Pulmonary artery endothelial cell (primary cell): ENCODE data around the gene EIF4G3. TPM values are rescaled to one million over a fixed set of nuclear protein-coding genes. Genes with fewer than 3 reads are reported as not detected.
A peak's percentile ranks its signal among the peaks of the same experiment; 100 is the strongest.
"Not testable (repeated sequence)": the region's sequence is repeated elsewhere in the genome, so short reads cannot be mapped to it uniquely, and the experiment has no call there.

Experiments
- DNase-seq: peaks from one replicate; pipeline ENCODE4 v3.0.0-alpha.2; 2011; ENCODE audit warnings: low read depth, low spot score
- total RNA-seq: library from RNA; depleted of rRNA; stranded (reverse); fragments of >200 nt; gene quantifications from 2 replicates; pipeline ENCODE4 v1.2.3, GENCODE V29; 2014

EIF4G3 gene, protein sequence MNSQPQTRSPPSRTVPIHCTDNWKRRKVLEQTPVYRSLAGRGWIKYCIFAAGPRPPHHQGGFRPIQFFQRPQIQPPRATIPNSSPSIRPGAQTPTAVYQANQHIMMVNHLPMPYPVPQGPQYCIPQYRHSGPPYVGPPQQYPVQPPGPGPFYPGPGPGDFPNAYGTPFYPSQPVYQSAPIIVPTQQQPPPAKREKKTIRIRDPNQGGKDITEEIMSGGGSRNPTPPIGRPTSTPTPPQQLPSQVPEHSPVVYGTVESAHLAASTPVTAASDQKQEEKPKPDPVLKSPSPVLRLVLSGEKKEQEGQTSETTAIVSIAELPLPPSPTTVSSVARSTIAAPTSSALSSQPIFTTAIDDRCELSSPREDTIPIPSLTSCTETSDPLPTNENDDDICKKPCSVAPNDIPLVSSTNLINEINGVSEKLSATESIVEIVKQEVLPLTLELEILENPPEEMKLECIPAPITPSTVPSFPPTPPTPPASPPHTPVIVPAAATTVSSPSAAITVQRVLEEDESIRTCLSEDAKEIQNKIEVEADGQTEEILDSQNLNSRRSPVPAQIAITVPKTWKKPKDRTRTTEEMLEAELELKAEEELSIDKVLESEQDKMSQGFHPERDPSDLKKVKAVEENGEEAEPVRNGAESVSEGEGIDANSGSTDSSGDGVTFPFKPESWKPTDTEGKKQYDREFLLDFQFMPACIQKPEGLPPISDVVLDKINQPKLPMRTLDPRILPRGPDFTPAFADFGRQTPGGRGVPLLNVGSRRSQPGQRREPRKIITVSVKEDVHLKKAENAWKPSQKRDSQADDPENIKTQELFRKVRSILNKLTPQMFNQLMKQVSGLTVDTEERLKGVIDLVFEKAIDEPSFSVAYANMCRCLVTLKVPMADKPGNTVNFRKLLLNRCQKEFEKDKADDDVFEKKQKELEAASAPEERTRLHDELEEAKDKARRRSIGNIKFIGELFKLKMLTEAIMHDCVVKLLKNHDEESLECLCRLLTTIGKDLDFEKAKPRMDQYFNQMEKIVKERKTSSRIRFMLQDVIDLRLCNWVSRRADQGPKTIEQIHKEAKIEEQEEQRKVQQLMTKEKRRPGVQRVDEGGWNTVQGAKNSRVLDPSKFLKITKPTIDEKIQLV (N-terminal part only)
- 30.7 and 35.5 TPM in 2 replicates for total RNA-seq

DNA sequence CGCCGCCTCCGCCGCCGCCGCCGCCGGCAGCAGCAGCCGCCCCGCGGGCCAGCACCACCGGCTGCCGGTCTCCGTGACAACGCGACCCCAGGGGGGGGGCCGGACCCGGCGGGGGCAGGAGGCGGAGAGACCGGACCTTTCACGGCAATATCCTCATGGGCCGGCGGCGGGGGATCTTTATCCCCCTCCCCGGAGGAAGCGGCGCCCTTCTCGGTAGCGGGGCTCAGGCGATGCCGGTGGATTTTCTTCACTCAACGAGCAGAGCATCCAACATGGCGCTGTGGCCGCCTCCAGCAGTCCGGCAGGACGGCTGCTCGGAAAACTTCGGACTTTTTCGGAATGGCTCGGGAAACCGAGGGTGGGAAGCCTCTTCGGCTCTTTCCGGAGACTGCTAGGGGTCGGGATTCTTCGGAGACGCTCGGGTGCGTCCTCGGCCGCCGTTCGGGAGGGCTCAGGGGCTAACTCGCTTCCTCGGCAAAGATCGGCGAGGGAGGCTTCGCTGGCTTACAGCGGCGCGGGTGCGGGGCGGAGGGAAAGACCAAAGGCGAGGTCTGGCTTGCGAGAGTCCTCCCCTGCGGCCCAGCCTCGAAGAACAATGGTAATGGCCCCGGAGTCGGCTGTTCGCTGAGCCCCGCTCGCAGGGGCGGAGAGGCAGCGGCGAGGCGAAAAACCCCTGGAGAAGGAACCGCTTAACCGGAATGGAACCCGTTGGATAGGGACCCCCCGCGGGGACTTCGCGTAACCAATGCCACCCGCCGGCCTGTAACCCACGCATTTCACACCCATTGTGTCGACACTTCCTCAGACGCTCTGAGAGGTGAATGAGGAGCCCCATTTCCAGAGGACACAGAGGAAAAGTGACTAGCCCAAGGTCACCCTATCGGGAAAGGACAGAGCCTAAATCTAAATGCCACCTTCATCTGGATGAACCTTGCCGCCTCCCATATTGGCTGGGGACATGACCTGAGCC, at the start of gene EIF4G3:
Gene EIF4G3, minus strand, starts transcription at position 312 of the 970 bp plus-strand sequence. CDS start 174,155 bp downstream, outside the sequence.
- DNase-seq = peak; percentile 83

DNA sequence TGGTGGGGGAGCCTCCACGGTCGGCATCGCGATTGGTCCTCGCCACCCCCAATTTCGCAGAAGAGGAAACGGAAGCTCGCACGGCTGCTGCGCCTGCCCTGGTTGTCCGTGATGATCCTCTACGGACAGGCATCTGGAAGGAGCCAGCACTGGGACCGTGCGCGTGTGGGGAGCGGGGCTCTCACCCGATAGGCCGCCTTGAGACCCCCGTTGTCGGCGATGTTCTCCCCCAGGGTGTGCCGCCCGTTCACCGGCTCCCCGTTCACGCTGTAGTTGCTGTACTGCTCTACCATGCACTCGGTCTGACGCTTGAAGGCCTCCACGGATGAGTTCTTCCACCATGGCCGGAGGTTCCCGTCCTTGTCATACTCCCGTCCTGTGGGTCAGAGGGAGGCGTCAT, 48.4 kb upstream of the EIF4G3 start:
- DNase-seq = no peak

DNA sequence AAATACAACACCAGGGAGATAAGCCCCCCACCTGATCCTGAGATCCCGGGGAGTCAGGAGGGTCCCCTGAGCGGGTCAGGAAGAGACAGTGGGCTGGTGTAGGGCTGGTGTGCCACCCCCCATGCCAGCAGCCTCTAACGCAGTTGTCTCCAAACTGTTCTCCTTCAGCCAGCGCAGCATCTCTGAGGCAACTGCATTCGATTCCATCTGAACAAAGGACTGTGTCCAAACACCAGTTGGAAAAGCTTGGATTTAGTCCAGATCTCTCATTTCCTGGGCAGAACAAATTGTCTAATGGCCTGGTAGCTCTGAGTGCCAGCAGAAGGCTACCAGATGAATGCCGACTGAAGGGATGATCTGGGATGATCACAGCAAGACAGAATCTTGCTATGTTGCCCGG, 44.1 kb upstream of the EIF4G3 start:
- DNase-seq = peak; percentile 19

DNA sequence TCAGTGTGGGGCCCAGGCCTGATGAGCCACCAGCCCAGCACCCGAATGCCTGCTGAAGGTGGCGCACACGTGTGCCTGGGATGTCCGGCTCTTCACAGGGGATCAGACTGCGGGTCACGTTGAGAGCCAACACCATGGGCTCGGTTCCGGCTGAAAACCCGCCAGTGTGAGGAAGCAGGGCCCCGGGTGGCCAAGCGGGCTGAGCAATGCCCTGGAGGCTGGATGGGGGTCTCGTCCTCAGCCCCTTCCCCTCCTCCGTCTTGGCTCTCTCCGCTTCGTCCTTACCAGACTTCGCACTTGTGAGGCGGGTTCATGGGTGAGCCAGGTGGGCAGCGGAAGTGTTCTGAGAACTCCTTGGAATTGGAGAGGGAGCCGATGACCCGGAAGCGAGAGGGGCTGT, 43.0 kb upstream of the EIF4G3 start:
- no peak for DNase-seq

DNA sequence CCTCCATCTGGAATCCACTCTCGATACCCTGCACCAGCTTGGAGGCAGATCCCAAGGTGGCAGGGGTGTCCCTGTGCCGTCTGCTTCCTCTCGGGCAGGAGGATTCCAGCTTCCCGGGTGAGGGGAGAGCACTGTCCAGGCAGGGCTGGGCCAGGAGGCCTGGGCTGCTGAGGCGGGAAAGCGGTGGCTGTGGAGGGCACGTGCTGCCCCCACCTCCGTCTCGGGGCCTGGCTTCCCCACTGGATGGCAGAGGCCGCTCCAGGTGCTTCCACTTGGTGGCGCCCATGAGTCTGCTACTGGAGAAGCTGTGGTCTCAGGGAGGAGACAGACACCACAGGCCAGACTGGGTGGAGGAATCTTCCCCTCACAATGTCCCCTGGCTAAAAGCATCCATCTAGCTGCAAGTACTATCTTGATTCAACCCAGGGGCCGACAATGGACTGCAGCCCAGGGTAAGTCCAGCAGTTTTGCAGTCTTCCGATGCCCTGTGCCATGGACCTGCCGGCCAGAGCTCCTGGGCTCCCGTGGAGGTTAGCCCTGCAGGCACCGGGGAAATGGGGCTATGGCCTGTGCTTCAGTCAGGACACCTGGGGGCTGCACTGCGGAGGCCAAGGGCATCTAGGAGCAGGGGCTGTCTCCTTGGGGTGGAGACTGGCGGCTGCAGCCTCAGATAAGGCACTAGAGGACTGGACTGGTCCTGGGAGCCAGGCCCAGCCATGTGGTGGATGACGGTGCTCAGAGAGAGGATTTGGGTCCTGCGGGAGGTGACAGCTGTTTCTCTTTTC, 41.3 kb upstream of the EIF4G3 start:
- no peak for DNase-seq

DNA sequence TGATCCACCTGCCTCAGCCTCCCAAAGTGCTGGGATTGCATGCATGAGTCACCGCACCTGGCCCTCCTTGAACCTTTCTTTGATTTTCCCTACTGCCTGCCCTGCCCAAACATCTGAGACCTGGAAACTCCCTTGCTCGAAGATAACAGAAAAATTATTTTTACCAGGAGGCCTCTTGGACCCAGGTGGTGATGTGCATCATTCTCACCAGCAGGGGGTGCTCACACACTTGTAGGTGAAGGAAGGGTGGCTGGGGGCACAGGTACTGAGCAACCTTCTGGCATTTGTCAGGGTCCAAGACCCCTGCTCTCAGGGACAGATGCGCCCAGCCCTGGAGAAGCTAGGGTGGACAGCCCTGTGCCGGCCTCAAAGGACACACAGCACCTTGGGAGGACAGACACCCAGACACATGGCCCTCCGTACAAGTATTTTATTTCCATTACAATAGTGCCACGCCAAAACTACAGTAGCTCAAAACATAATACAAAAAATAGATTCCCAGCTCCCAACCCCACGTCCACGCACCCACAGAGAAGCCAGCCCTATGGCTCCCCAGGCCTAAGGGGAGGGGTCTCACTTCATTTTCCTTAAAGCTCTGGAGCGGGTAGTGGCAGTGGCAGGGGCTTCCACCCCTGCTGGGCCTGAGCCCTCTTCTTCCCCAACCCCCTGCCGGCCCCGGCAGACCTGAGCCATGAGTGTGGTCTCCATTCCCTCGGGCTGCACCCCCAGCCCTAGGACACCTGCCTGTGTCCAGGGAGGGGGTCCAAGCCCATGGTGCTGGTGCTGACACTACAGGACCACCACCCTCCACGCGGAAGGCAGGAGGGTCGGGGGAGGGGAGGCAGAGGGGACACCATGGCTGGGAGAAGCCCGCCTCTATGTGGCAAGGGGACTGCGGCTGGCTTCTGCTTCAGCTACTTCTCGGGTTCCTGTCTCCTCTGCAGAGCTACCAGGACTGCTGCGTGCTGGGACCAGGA, 40.4 kb upstream of the EIF4G3 start:
- no peak for DNase-seq

DNA sequence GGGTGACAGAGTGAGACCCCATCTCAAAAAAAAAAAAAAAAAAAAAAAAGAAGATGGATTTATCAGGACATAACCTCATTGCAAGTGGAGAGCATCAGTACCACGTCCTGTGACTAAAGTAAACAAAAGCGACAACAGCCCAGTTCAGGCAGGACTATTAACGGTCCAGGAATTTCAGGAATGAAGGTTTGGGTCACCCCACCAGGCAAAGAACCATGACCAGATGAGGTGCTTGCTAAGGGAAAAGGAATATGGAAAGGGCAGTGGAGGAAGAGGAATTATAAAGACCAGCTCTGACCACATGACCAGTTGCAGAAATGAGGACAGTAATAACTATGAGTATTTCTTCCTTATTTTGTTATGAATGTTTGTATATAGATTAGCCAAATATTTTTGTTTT, 35.4 kb upstream of the EIF4G3 start:
- no peak for DNase-seq

DNA sequence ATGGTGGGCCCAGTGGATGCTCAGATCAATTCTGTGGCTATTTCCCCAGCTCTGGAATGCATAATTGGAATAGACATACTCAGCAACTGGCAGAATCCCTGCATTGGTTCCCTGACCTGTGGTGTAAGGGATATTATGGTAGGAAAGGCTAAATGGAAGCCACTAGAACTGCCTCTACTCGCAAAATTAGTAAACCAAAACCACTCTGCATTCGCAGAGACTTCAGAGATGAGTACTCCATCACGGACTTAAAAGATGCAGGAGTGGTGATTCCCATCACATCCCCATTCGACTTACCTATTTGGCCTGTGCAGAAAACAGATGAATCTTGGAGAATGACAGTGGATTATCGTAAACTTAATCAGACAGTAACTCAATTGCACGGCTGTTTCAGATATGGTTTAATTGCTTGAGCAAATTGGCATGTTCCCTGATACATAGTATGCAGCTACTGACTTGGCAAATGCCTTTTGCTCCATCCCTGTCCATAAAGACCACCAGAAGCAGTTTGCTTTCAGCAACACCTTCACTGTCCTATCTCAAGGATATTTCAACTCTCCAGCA, 31.5 kb upstream of the EIF4G3 start:
- not testable (repeated sequence) for DNase-seq

DNA sequence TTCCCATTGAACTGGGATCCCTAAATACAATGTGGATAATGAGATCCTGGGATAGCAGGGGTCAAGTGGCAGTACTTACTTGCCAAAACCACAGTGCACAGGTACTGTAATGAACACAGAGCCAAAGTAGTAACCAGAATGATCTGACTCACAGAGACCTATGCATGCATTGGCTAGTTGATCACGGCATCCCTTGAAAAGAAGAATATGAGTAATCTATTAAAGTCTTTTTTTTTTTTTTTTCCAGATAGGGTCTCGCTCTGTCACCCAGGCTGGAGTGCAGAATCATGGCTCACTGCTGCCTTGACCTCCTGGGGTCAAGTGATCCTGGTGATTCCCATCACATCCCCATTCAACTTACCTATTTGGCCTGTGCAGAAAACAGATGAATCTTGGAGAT, 29.4 kb upstream of the EIF4G3 start:
- DNase-seq = no peak

DNA sequence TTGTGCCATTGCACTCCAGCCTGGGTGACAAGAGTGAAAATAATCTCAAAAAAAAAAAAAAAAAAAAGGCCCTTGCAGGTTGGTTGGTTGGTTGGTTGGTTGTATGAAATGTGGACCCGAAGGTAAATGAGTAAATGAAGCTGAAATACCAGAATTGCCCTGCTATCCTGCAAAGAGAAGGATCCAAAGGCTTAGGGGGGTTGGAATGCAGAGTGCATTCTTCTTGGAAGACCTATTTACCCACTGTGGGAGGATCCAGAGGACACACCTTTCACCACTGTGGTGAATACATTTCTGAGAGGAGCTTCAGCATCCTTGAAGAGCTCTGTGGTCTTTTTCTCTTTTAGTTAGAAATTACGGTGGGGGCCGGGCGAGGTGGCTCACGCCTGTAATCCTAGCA, 28.7 kb upstream of the EIF4G3 start:
- DNase-seq = no peak

DNA sequence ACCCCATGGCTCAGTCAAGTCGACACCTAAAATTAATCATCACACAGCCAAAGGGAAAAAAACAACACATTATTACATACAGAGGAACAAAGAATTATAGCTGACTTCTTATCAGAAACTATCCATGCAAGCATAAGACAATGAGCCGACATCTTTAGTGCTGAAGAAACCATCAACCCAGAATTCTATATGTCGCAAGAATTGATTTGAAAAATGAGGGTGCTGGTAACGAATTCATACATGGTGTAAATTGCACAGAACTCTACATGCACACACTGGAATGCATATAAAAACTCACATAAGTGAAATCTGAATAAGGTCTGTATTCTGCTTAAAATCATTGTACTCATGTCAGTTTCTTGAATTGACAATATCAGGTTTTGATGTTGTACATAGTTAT, 25.0 kb upstream of the EIF4G3 start:
- no peak for DNase-seq

DNA sequence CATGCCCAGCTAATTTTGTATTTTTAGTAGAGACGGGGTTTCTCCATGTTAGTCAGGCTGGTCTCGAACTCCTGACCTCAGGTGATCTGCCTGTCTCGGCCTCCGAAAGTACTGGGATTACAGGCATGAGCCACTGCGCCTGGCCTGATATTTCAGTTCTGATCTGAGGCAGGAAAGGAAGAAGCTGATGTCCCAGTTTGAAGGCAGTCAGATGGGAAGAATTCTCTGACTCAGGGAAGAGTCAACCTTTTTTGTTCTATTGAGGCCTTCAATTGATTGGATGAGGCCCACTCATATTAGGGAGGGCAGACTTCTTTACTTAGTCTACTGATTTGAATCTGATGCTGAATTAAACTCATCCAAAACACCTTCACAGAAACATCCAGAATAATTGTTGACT, 24.5 kb upstream of the EIF4G3 start:
- not testable (repeated sequence) for DNase-seq

DNA sequence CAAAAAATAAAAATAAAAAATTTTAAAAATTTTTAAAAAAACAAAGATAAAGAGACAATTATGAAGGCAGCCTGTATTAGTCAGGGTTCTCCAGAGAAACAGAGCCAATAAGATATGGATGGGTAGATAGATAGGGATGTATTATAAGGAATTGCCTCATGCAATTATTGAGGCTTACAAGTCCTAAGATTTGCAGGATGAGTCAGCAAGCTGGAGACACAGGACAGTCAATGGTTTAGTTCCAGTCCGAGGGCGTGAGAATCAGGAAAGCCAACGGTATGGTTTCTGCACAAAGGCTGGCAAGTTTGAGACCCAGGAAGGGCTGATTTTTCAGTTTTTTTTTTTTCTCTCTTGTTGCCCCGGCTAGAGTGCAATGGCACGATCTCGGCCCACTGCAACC, 24.1 kb upstream of the EIF4G3 start:
- DNase-seq = no peak

DNA sequence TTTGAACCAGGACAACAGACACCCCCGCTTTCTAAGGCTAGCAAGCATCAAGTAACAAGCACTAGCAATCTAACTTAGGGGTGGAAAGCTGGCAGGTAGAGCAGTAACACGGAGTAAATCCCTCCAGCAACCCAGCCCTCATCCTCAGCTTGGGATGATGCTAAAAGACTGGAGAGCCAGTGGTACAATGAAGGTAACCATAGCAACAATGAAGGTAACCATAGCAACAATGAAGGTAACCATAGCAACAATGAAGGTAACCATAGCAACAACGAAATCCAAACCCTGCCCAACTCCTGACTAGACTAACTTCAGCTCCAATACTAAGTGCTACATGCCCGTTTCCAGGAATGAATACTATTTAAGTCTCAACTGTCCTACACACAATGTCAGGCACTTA, 22.2 kb upstream of the EIF4G3 start:
- no peak for DNase-seq

DNA sequence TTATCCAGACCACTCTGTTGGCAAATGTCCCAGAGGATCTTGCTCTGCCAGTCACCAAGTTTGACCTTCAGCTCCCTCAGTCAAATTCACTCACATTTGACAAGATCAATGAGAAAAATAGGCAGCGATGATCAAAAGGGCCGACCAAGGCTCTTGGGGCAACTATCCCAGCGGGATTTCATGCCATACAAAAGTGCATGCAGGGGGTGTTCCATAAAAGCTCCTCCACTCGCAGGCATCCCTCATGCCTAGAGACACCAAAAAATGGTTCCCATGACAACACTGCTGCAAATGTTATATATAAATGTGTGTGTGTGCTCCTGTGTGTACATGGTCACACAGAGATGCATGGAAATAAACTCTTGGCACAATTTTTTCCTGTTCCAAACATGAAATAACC, 16.2 kb upstream of the EIF4G3 start:
- DNase-seq = no peak

DNA sequence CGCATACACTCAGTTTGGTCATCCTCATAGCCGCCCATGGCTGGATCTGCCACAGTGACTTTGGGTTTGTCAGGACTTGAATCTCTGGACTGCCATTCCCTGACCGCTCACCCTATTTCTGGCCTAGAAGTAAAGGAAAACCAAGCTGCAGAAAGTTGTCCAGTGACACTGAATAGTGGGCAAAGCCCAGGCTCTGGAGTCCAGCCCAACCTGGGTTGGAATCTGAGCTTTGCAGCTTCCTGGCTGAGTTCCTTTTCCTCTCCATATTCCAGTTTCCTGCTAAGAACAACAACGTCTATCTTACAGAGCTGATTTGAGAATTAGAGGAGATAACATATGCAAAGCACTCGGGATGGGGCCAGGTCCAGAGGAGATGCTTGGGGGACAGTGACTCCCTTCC, 15.6 kb upstream of the EIF4G3 start:
- peak; percentile 37 for DNase-seq

DNA sequence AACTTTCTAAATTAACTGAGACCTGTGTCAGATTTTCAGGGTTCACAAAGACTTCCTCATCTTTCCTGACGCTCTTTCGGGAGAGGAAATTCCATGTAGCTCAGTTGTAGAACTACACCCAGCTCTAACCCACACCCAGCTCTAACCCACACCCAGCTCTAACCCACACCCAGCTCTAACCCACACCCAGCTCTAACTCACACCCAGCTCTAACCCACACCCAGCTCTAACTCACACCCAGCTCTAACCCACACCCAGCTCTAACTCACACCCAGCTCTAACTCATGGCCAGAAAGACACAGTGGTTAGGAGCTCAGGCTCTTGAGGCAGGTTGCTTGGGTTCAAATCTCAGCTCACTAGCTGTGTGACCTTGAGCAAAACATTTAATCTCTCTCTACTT, 14.1 kb upstream of the EIF4G3 start:
- not testable (repeated sequence) for DNase-seq

DNA sequence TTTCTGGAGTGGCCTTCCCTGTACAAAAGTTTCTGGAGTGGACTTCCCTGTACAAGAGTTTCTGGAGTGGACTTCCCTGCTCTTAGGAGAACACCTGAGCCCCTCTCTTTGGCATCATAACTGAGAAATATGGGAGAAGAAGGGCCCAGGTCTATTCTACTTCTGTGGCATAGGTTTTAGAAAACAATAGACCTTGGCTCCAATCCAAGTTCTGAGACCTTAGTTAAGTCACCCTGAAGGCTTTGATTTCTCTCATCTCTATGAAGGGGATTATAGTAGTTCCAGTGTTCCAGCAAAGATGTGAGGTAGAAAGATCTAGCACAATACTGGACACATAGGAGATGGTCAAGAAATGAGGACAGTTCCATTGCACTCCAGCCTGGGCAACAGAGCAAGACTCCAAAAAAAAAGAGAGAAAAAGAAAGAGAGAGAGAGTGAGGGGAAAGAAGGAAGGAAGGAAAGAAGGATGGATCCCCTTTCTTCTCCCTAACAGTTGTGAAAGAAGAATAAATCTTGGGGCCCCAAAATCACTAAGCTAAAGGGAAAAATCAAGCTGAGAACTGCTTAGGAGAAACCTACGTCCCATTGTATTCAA, 13.3 kb upstream of the EIF4G3 start:
- DNase-seq = peak; percentile 17
